ENCODE data around the gene SGK1.
"Not testable (repeated sequence)": the region's sequence is repeated elsewhere in the genome, so short reads cannot be mapped to it uniquely, and the experiment has no call there.

Gene SGK1

GRCh38 chr6:134287859-134288537, 29.9 kb downstream of the SGK1 start:
- Histone ChIP-seq H3K4me3 (ENCODE audit: insufficient read depth, low read depth, low read length) (no peak overlapping the region), H3K36me3 (ENCODE audit: control insufficient read depth, insufficient read depth, low read length) (no peaks in the 10 kb centered on the region), H3K9me3 (ENCODE audit: control insufficient read depth, low read length) (no peaks in the 10 kb centered on the region), H3K27ac (ENCODE audit: insufficient read depth, low read depth, low read length, poor library complexity, severe bottlenecking) (no peak overlapping the region), H3K27me3 (ENCODE audit: control insufficient read depth, insufficient read depth, low read length, poor library complexity, severe bottlenecking) (no peaks in the 10 kb centered on the region), H3K4me1 (ENCODE audit: control insufficient read depth, insufficient read depth, low read length) (no peaks in the 10 kb centered on the region)
- WGBS, 2 experiments = 91 to 100% methylated on average over 1 to 2 of the region's 2 CpGs

GRCh38 chr6:134282816-134283215, 35.1 kb downstream of the SGK1 start:
- no peaks in the 10 kb centered on the region for H3K4me1 ChIP-seq (ENCODE audit: control insufficient read depth, insufficient read depth, low read length)
- H3K27me3 ChIP-seq (ENCODE audit: control insufficient read depth, insufficient read depth, low read length, poor library complexity, severe bottlenecking) = no peaks in the 10 kb centered on the region
- no peaks in the 10 kb centered on the region for H3K36me3 ChIP-seq (ENCODE audit: control insufficient read depth, insufficient read depth, low read length)
- no peak overlapping the region for H3K27ac ChIP-seq (ENCODE audit: insufficient read depth, low read depth, low read length, poor library complexity, severe bottlenecking)
- no peaks in the 10 kb centered on the region for H3K9me3 ChIP-seq (ENCODE audit: control insufficient read depth, low read length)
- no peak overlapping the region for H3K4me3 ChIP-seq (ENCODE audit: insufficient read depth, low read depth, low read length)
- WGBS, 2 experiments = 89 to 92% methylated on average over 3 of the region's 3 CpGs

DNA sequence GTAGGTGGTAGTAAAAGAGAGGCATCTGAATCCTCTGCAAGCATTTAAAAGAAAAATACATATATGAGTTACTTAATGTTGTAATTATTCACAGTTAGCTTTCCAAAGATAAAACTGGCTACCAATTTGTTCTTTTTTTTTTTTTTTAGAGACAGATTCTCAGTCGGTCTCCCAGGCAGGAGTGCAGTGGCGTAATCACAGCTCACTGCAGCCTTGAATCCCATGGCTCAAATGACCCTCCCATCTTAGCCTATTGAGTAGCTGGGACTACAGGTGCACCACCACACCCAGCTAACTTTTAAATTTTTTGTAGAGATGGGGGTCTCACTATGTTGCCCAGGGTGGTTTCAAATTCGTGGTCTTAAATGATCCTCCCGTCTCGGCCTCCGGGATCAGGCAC, 36.5 kb downstream of the SGK1 start:
- WGBS, 2 experiments = 96 to 98% methylated on average over 6 of the region's 6 CpGs
- Histone ChIP-seq H3K27ac (ENCODE audit: insufficient read depth, low read depth, low read length, poor library complexity, severe bottlenecking) (no peak overlapping the region), H3K27me3 (ENCODE audit: control insufficient read depth, insufficient read depth, low read length, poor library complexity, severe bottlenecking) (no peaks in the 10 kb centered on the region), H3K36me3 (ENCODE audit: control insufficient read depth, insufficient read depth, low read length) (no peaks in the 10 kb centered on the region), H3K9me3 (ENCODE audit: control insufficient read depth, low read length) (no peaks in the 10 kb centered on the region), H3K4me1 (ENCODE audit: control insufficient read depth, insufficient read depth, low read length) (no peaks in the 10 kb centered on the region), H3K4me3 (ENCODE audit: insufficient read depth, low read depth, low read length) (no peak overlapping the region)

DNA sequence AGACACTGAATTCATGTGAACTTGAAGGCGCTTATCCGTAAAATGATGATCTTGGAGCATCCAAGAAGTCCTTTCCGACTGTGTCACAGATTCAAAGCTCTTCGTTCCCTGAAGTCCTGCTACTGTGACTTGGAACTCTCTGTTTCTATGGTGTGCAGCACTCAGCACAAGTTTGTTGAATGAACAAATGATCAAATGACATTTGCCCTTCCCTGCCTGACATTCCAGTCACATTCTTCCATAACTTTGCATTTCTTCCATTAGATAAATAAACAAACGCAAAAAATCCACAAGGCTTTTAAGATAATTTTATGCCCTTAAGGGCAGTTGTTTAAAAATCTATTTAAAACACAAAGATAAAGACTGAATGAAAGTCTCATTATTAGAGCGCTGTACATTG, 39.9 kb downstream of the SGK1 start:
- WGBS, 2 experiments = 95 to 96% methylated on average over 5 to 6 of the region's 6 CpGs
- Histone ChIP-seq H3K27ac (ENCODE audit: insufficient read depth, low read depth, low read length, poor library complexity, severe bottlenecking) (no peak overlapping the region), H3K4me1 (ENCODE audit: control insufficient read depth, insufficient read depth, low read length) (no peaks in the 10 kb centered on the region), H3K27me3 (ENCODE audit: control insufficient read depth, insufficient read depth, low read length, poor library complexity, severe bottlenecking) (no peaks in the 10 kb centered on the region), H3K36me3 (ENCODE audit: control insufficient read depth, insufficient read depth, low read length) (no peaks in the 10 kb centered on the region), H3K4me3 (ENCODE audit: insufficient read depth, low read depth, low read length) (no peak overlapping the region), H3K9me3 (ENCODE audit: control insufficient read depth, low read length) (no peaks in the 10 kb centered on the region)

GRCh38 chr6:134276891-134277377, 41.0 kb downstream of the SGK1 start:
- H3K4me3 ChIP-seq (ENCODE audit: insufficient read depth, low read depth, low read length); H3K4me1 ChIP-seq (ENCODE audit: control insufficient read depth, insufficient read depth, low read length); H3K36me3 ChIP-seq (ENCODE audit: control insufficient read depth, insufficient read depth, low read length); H3K27me3 ChIP-seq (ENCODE audit: control insufficient read depth, insufficient read depth, low read length, poor library complexity, severe bottlenecking); H3K9me3 ChIP-seq (ENCODE audit: control insufficient read depth, low read length); H3K27ac ChIP-seq (ENCODE audit: insufficient read depth, low read depth, low read length, poor library complexity, severe bottlenecking): not testable (repeated sequence)
- 79 to 100% methylated on average over 3 to 4 of the region's 4 CpGs for WGBS, 2 experiments

- no peaks in the 10 kb centered on the region for H3K27me3 ChIP-seq (ENCODE audit: control insufficient read depth, insufficient read depth, low read length, poor library complexity, severe bottlenecking)
- H3K4me1 ChIP-seq (ENCODE audit: control insufficient read depth, insufficient read depth, low read length) = peaks cover 4% of the 10 kb centered on the region
- no peaks in the 10 kb centered on the region for H3K9me3 ChIP-seq (ENCODE audit: control insufficient read depth, low read length)
- H3K4me3 ChIP-seq (ENCODE audit: insufficient read depth, low read depth, low read length) = no peak overlapping the region
- no peaks in the 10 kb centered on the region for H3K36me3 ChIP-seq (ENCODE audit: control insufficient read depth, insufficient read depth, low read length)
- H3K27ac ChIP-seq (ENCODE audit: insufficient read depth, low read depth, low read length, poor library complexity, severe bottlenecking) = no peak overlapping the region
- 86 to 91% methylated on average over 5 of the region's 5 CpGs for WGBS, 2 experiments
Measured at GRCh38 chr6:134272374-134272773, 45.5 kb downstream of the SGK1 start.

DNA sequence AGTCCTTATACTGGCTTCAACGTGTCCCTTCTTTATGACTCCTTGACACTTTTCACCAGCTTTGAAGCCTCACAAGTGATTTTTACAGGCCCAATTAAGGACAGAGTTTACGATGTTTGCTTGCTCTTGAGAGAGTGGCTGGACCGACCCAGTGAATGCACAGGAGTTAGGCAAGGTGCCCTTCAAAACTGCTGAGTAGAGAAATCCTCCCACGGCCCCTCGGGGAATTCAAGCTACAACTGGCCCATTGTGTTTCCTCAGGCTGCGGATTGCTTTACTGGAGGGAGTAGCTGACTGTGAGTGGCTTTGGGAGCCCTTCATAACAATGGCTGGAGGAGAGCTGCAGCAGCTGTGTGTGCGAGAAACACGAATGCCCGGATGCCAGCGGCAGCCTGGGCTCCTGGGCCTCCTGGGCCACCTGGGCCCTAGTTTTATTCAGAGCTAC, 50.0 kb downstream of the SGK1 start:
- 30 to 35% methylated on average over 10 of the region's 10 CpGs for WGBS, 2 experiments
- Histone ChIP-seq H3K27me3 (ENCODE audit: control insufficient read depth, insufficient read depth, low read length, poor library complexity, severe bottlenecking) (no peaks in the 10 kb centered on the region), H3K27ac (ENCODE audit: insufficient read depth, low read depth, low read length, poor library complexity, severe bottlenecking) (peak overlapping the region; percentile 71)

DNA sequence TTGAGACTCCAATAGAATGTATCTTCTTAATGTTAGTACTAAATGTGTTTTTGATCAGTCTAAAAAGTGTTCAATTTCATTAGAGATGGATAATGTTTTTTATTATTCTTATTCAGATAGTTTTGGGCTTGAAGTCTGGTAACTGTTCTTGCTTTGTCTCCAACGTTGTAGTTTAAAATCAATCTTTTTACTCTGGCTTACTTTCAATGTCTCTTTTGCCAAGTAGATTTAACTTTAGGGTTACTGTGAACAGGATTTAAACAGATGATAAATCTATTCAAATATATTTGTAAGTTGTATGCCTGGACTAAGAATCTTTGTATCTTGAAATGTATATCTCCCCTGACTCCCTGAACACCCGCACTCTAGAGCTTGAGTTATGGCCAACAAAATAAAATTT, 51.1 kb downstream of the SGK1 start:
- no peaks in the 10 kb centered on the region for H3K9me3 ChIP-seq (ENCODE audit: control insufficient read depth, low read length)
- 89 to 95% methylated on average over 1 to 2 of the region's 2 CpGs for WGBS, 2 experiments
- peaks cover 4% of the 10 kb centered on the region for H3K4me1 ChIP-seq (ENCODE audit: control insufficient read depth, insufficient read depth, low read length)
- H3K4me3 ChIP-seq (ENCODE audit: insufficient read depth, low read depth, low read length) = no peak overlapping the region
- no peaks in the 10 kb centered on the region for H3K36me3 ChIP-seq (ENCODE audit: control insufficient read depth, insufficient read depth, low read length)
- no peaks in the 10 kb centered on the region for H3K27me3 ChIP-seq (ENCODE audit: control insufficient read depth, insufficient read depth, low read length, poor library complexity, severe bottlenecking)
- no peak overlapping the region for H3K27ac ChIP-seq (ENCODE audit: insufficient read depth, low read depth, low read length, poor library complexity, severe bottlenecking)

More for the DNA sequence above, 50.0 kb downstream of the SGK1 start:
- Histone ChIP-seq H3K4me3 (ENCODE audit: insufficient read depth, low read depth, low read length) (no peak overlapping the region), H3K36me3 (ENCODE audit: control insufficient read depth, insufficient read depth, low read length) (no peaks in the 10 kb centered on the region), H3K4me1 (ENCODE audit: control insufficient read depth, insufficient read depth, low read length) (peaks cover 4% of the 10 kb centered on the region), H3K9me3 (ENCODE audit: control insufficient read depth, low read length) (no peaks in the 10 kb centered on the region)

DNA sequence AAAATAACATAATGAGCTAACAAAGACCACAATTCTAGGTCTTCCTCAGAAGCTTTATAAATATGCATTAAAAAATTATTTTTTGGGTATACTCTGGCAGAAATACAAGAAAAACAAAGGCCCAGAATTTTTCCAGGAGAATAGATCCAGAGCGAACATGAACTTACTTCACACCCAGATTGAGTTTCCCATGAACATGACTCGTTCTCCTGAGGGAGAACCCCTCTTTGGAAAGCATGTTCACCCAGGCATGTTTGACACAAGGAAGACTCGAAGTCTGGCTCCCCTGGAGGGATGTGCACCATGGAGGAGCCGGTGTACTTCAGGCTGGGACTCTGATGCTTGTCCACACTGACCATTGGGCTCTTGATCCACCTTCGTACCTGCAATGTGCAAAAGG, 56.1 kb downstream of the SGK1 start:
- no peak overlapping the region for H3K27ac ChIP-seq (ENCODE audit: insufficient read depth, low read depth, low read length, poor library complexity, severe bottlenecking)

DNA sequence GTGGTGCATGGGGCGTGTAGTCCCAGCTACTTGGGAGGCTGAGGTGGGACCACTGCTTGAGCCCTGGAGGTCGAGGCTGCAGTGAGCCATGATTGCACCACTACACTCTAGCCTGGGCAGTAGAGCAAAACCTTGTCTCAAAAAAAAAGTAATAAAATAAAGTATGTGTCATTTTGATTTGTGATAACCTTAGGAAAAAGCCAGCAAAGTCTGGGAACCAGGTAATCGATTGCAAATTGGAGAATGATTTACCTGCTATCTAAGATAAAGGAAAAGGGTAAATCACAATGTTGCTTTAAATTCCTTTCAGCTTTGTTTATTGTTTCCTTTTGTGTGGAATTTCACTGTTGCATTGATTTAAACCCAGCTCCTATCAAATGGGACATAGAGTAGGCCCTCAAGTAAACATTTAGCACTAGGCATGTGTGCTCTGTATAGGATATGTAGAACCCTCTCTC, 59.0 kb downstream of the SGK1 start:
- Histone ChIP-seq H3K36me3 (ENCODE audit: control insufficient read depth, insufficient read depth, low read length) (no peaks in the 10 kb centered on the region), H3K27ac (ENCODE audit: insufficient read depth, low read depth, low read length, poor library complexity, severe bottlenecking) (no peak overlapping the region), H3K4me1 (ENCODE audit: control insufficient read depth, insufficient read depth, low read length) (no peaks in the 10 kb centered on the region), H3K4me3 (ENCODE audit: insufficient read depth, low read depth, low read length) (no peak overlapping the region), H3K27me3 (ENCODE audit: control insufficient read depth, insufficient read depth, low read length, poor library complexity, severe bottlenecking) (no peaks in the 10 kb centered on the region), H3K9me3 (ENCODE audit: control insufficient read depth, low read length) (no peaks in the 10 kb centered on the region)
- 78 to 80% methylated on average over 3 of the region's 3 CpGs for WGBS, 2 experiments

More for the DNA sequence above, 56.1 kb downstream of the SGK1 start:
- 91 to 95% methylated on average over 5 of the region's 5 CpGs for WGBS, 2 experiments
- Histone ChIP-seq H3K9me3 (ENCODE audit: control insufficient read depth, low read length) (no peaks in the 10 kb centered on the region), H3K27me3 (ENCODE audit: control insufficient read depth, insufficient read depth, low read length, poor library complexity, severe bottlenecking) (no peaks in the 10 kb centered on the region), H3K36me3 (ENCODE audit: control insufficient read depth, insufficient read depth, low read length) (no peaks in the 10 kb centered on the region), H3K4me3 (ENCODE audit: insufficient read depth, low read depth, low read length) (no peak overlapping the region), H3K4me1 (ENCODE audit: control insufficient read depth, insufficient read depth, low read length) (no peaks in the 10 kb centered on the region)

All from ectodermal cell (in vitro differentiated cells).